K562 (cell line): Measurements from ENCODE around the gene GPR180. TPM values are rescaled to one million over a fixed set of nuclear protein-coding genes. Genes with fewer than 3 reads are reported as not detected.

Experiments used
- CBX2 ChIP-seq: fragments of 200-600 bp; sonication (generic); IDR thresholded peaks from one replicate; pipeline ENCODE4 v1.6.1; 2012; ENCODE audit warnings: mild to moderate bottlenecking, low read length, inconsistent platforms; ENCODE audit not compliant: insufficient read depth, poor library complexity, severe bottlenecking
- CREB1 ChIP-seq, 2 experiments: sonication (generic) in 1 of 2; formaldehyde crosslinking in 1 of 2; IDR thresholded peaks; 2 replicates each; pipeline versions ENCODE4 v1.6.1 to v1.8.0; 2012 to 2022; ENCODE audit warnings: inconsistent platforms in 1 of 2, mild to moderate bottlenecking in 1 of 2, missing genetic modification reagents in 1 of 2, moderate library complexity in 1 of 2
- CREM ChIP-seq: IDR thresholded peaks from 2 replicates; pipeline ENCODE4 v1.6.1; 2014; ENCODE audit warnings: antibody characterized with exemption, low read depth
- EP400 ChIP-seq: fragments of 450-650 bp; IDR thresholded peaks from 2 replicates; pipeline ENCODE4 v1.6.1; 2017; ENCODE audit warnings: antibody characterized with exemption, mild to moderate bottlenecking, moderate library complexity
- FOXJ3 ChIP-seq: sonication (generic); formaldehyde crosslinking; IDR thresholded peaks from 2 replicates; pipeline ENCODE4 v1.4.0; 2020; ENCODE audit warnings: mild to moderate bottlenecking, missing genetic modification reagents
- MCM3 ChIP-seq: fragments of 450-650 bp; IDR thresholded peaks from 2 replicates; pipeline ENCODE4 v1.6.1; 2016
- POLR2A ChIP-seq: fragments of 450-650 bp; conservative IDR thresholded peaks from 2 replicates; pipeline ENCODE4 v1.6.1; 2016
- POLR2G ChIP-seq: fragments of 200-400 bp; formaldehyde crosslinking; IDR thresholded peaks from 2 replicates; pipeline ENCODE4 v1.6.1; 2017; ENCODE audit warnings: low read depth, mild to moderate bottlenecking, antibody characterized with exemption, low read length, moderate library complexity
- RB1 ChIP-seq: fragments of 450-650 bp; IDR thresholded peaks from 2 replicates; pipeline ENCODE4 v1.6.1; 2017; ENCODE audit warnings: low read depth, mild to moderate bottlenecking
- RBBP5 ChIP-seq: fragments of 200-600 bp; sonication (generic); IDR thresholded peaks from 2 replicates; pipeline ENCODE4 v1.6.1; 2012; ENCODE audit warnings: borderline replicate concordance, mild to moderate bottlenecking, low read length, control low read depth, inconsistent platforms; ENCODE audit not compliant: insufficient read depth, poor library complexity, severe bottlenecking
- RFX7 ChIP-seq: fragments of 250-450 bp; sonication (Bioruptor Pico); IDR thresholded peaks from 2 replicates; pipeline ENCODE4 v1.5.1; 2021; ENCODE audit warnings: mild to moderate bottlenecking
- RNF2 ChIP-seq: sonication (generic); IDR thresholded peaks from 2 replicates; pipeline ENCODE4 v1.6.1; 2016
- SRSF7 ChIP-seq: fragments of 200-400 bp; formaldehyde crosslinking; optimal IDR thresholded peaks from 2 replicates; pipeline ENCODE3; 2017; ENCODE audit warnings: mild to moderate bottlenecking, low read depth, low read length
- XRCC5 ChIP-seq: fragments of 200-400 bp; formaldehyde crosslinking; IDR thresholded peaks from 2 replicates; pipeline ENCODE4 v1.6.1; 2017; ENCODE audit warnings: low read depth, mild to moderate bottlenecking, low read length
- polyA plus RNA-seq, 8 experiments: library from polyadenylated mRNA; depleted of rRNA in 4 of 8; stranded (reverse) in 5 of 8; unstranded in 3 of 8; fragments of >200 nt; fragmentation: Nextera tagmentation in 2 of 8; fragmentation: Illumina TruSeq in 1 of 8; extraction: Ambion mirVana in 2 of 8; extraction: Trizol in 1 of 8; gene quantifications; 2 replicates each; pipeline versions ENCODE4 v1.2.1 to v1.2.3, GENCODE V29; 2011 to 2014; ENCODE audit warnings: inconsistent platforms in 1 of 8, missing spikeins in 1 of 8
- total RNA-seq, 7 experiments: library from RNA; depleted of rRNA in 6 of 7; stranded (reverse); fragments of >200 nt in 6 of 7; fragmentation: Illumina TruSeq in 2 of 7; extraction: Trizol in 2 of 7; gene quantifications; 2 replicates each; pipeline versions ENCODE4 v1.2.1 to v1.2.3, GENCODE V29; 2011 to 2021; ENCODE audit warnings: low replicate concordance in 1 of 7
- TF ChIP-seq, protein P1 (sequence below), 2 experiments: fragments of 450-650 bp; conservative IDR thresholded peaks; 2 replicates each; pipeline ENCODE4 v1.6.1; 2017; ENCODE audit warnings: mild to moderate bottlenecking in 2 of 2, moderate library complexity in 2 of 2
- TF ChIP-seq, protein P2 (sequence below): IDR thresholded peaks from 3 replicates; pipeline ENCODE4 v1.6.1; 2011; ENCODE audit warnings: borderline replicate concordance, mild to moderate bottlenecking, moderate library complexity; ENCODE audit not compliant: insufficient read length; ENCODE audit errors: extremely low read depth
- TF ChIP-seq, protein P3 (sequence below): sonication (generic); formaldehyde crosslinking; IDR thresholded peaks from 2 replicates; pipeline ENCODE4 v1.9.0; 2022; ENCODE audit warnings: mild to moderate bottlenecking, missing genetic modification reagents
- TF ChIP-seq, protein P4 (sequence below): fragments of 450-650 bp; IDR thresholded peaks from 2 replicates; pipeline ENCODE4 v1.6.1; 2016; ENCODE audit warnings: antibody characterized with exemption

The GPR180 gene
- total and polyA plus RNA-seq, 9 of the 15 experiments (the other 6 are each of a cell fraction or from before 2014, with no cell fraction given) = 0.77 to 4.1 (median 1.8) TPM

DNA sequence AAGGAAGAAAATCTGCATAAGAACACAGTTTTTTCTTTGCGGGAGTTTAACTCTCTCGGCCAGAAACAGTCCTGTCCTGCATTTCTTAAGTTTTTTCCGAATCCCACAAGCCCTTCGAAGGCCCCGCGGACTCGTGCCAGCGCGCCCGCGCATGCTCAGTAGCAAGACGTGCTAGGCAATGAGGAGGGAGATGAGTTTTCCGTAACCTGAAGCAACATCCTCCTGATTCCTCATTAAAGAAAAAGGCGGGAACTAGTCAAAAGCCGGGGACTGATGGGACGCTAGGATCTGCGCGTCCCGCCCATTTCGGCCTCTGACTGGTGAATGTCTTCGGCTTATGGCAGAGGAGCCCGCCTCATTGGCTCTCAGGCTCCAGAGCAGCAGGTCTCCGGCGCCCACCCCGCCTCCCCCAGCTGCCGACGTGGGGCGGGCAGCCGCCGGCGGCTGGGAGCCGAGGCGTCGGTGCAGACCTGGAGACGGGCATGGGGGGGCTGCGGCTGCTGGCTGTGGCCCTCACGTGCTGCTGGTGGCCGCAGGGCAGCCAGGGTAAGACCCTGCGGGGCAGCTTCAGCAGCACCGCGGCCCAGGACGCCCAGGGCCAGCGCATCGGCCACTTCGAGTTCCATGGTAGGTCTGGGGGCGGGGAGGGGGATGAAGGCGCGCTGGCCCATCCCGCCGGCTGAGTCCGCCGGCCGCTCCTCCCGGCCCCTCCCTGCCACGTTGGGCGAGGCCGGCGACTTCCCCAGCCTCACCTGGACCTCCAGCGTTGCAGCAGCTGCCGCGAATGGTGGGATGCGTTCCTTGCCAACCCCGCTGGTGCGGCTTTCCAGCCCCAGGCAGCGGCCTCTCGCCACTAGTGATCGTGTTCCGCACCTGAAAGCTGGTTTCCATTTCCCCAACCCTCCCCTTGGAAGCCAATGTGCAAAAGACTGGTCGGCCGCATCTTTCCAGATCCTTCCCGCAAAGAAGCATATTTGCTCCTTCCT is at the start of gene GPR180 (continued):
- TF ChIP-seq, protein P1, sequence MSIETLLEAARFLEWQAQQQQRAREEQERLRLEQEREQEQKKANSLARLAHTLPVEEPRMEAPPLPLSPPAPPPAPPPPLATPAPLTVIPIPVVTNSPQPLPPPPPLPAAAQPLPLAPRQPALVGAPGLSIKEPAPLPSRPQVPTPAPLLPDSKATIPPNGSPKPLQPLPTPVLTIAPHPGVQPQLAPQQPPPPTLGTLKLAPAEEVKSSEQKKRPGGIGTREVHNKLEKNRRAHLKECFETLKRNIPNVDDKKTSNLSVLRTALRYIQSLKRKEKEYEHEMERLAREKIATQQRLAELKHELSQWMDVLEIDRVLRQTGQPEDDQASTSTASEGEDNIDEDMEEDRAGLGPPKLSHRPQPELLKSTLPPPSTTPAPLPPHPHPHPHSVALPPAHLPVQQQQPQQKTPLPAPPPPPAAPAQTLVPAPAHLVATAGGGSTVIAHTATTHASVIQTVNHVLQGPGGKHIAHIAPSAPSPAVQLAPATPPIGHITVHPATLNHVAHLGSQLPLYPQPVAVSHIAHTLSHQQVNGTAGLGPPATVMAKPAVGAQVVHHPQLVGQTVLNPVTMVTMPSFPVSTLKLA (conservative IDR thresholded peaks at IDR 0.05) = peak in 1 of 2 experiments; percentile 71; a peak in 2 of 4 replicates
- peak; percentile 77 for TF ChIP-seq POLR2A
- no peak for TF ChIP-seq CBX2
- TF ChIP-seq RBBP5 = peak; percentile 84
- peak; percentile 93 for TF ChIP-seq POLR2G
- no peak for TF ChIP-seq RFX7 (CRISPR knock-in tag)
- TF ChIP-seq RB1 = peak; percentile 55; the same call in 1 of the 2 replicates
- TF ChIP-seq RNF2 = peak; percentile 57; the same call in 1 of the 2 replicates
- TF ChIP-seq, protein P2, sequence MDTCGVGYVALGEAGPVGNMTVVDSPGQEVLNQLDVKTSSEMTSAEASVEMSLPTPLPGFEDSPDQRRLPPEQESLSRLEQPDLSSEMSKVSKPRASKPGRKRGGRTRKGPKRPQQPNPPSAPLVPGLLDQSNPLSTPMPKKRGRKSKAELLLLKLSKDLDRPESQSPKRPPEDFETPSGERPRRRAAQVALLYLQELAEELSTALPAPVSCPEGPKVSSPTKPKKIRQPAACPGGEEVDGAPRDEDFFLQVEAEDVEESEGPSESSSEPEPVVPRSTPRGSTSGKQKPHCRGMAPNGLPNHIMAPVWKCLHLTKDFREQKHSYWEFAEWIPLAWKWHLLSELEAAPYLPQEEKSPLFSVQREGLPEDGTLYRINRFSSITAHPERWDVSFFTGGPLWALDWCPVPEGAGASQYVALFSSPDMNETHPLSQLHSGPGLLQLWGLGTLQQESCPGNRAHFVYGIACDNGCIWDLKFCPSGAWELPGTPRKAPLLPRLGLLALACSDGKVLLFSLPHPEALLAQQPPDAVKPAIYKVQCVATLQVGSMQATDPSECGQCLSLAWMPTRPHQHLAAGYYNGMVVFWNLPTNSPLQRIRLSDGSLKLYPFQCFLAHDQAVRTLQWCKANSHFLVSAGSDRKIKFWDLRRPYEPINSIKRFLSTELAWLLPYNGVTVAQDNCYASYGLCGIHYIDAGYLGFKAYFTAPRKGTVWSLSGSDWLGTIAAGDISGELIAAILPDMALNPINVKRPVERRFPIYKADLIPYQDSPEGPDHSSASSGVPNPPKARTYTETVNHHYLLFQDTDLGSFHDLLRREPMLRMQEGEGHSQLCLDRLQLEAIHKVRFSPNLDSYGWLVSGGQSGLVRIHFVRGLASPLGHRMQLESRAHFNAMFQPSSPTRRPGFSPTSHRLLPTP = no peak
- TF ChIP-seq CREM = peak; percentile 52; the same call in 1 of the 2 replicates
- TF ChIP-seq, protein P3, sequence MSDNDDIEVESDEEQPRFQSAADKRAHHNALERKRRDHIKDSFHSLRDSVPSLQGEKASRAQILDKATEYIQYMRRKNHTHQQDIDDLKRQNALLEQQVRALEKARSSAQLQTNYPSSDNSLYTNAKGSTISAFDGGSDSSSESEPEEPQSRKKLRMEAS (CRISPR knock-in tag) = peak; percentile 82
- TF ChIP-seq FOXJ3 = no peak
- TF ChIP-seq CREB1 (IDR thresholded peaks at IDR 0.05) = no peak
- peak; percentile 62 for TF ChIP-seq CREB1 (CRISPR knock-in tag; IDR thresholded peaks at IDR 0.05)
- peak; percentile 74; the same call in 1 of the 2 replicates for TF ChIP-seq EP400
- TF ChIP-seq SRSF7 = no peak
- no peak for TF ChIP-seq XRCC5
- TF ChIP-seq MCM3 = no peak
- TF ChIP-seq, protein P4, sequence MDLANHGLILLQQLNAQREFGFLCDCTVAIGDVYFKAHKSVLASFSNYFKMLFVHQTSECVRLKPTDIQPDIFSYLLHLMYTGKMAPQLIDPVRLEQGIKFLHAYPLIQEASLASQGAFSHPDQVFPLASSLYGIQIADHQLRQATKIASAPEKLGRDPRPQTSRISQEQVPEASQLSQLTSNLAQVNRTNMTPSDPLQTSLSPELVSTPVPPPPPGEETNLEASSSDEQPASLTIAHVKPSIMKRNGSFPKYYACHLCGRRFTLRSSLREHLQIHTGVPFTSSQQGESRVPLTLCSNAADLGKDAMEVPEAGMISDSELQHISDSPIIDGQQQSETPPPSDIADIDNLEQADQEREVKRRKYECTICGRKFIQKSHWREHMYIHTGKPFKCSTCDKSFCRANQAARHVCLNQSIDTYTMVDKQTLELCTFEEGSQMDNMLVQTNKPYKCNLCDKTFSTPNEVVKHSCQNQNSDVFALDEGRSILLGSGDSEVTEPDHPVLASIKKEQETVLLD = peak; percentile 87
